NB4 (cell line): ENCODE results near the gene NKIRAS2.

Experiments used
- DNase-seq: peaks from one replicate; pipeline ENCODE4 v3.0.0; 2010; ENCODE audit warnings: low read depth
- H3K4me3 ChIP-seq: one replicate; pipeline ENCODE4 v1.5.1; 2011; ENCODE audit warnings: mild to moderate bottlenecking, low read depth, low read length, moderate library complexity
- CTCF ChIP-seq: IDR thresholded peaks from one replicate; pipeline ENCODE4 v1.5.1; 2012; ENCODE audit warnings: low read depth, low read length
- MAX ChIP-seq: IDR thresholded peaks from 2 replicates; pipeline ENCODE4 v1.6.1; 2011; ENCODE audit warnings: low read depth, low read length
- MYC ChIP-seq: IDR thresholded peaks from 2 replicates; pipeline ENCODE4 v1.6.1; 2011; ENCODE audit warnings: low read depth, low read length
- POLR2A ChIP-seq: IDR thresholded peaks from 2 replicates; pipeline ENCODE4 v1.6.1; 2011; ENCODE audit warnings: mild to moderate bottlenecking; ENCODE audit not compliant: insufficient read length; ENCODE audit errors: extremely low read depth

The NKIRAS2 gene

GRCh38 chr17:42019509-42020404 lies at the start of gene NKIRAS2:
TSS of gene NKIRAS2 (plus strand) at chr17:42020090. CDS start at chr17:42021578, 1,488 bp downstream.
- TF ChIP-seq MYC (peak; percentile 64), CTCF (peak; percentile 88), POLR2A (peak; percentile 49), MAX (peak; percentile 19; the same call in 1 of the 2 replicates)
- peak; percentile 95 for DNase-seq
- peak within 1 kb of the TSS; percentile 75 for H3K4me3 ChIP-seq

GRCh38 chr17:41970901-41971331 lies 49.0 kb upstream of the NKIRAS2 start:
- no peak for DNase-seq
- no peak for TF ChIP-seq CTCF
- no peak for TF ChIP-seq MAX
- TF ChIP-seq MYC: no peak
- no peak for TF ChIP-seq POLR2A
- H3K4me3 ChIP-seq: no peak overlapping the region

GRCh38 chr17:41971721-41972523 lies 48.0 kb upstream of the NKIRAS2 start:
- TF ChIP-seq CTCF: no peak
- no peak overlapping the region for H3K4me3 ChIP-seq
- DNase-seq: no peak

GRCh38 chr17:41972571-41973407 lies 47.1 kb upstream of the NKIRAS2 start:
- TF ChIP-seq CTCF (no peak), POLR2A (no peak), MYC (no peak), MAX (no peak)
- no peak overlapping the region for H3K4me3 ChIP-seq

GRCh38 chr17:41973408-41973811 lies 46.5 kb upstream of the NKIRAS2 start:
- TF ChIP-seq POLR2A (peak; percentile 13), CTCF (no peak)
- no peak overlapping the region for H3K4me3 ChIP-seq
- no peak for DNase-seq

More at GRCh38 chr17:41972571-41973407, 47.1 kb upstream of the NKIRAS2 start:
- DNase-seq: no peak
